ENCODE results near the gene CLCN6.

GRCh38 chr1:11826946-11827345 lies 21.0 kb downstream of the CLCN6 start:
- TF ChIP-seq CTCF (IDR thresholded peaks at IDR 0.05; ENCODE audit: low read length) (no peak), EZH2 (optimal IDR thresholded peaks at IDR 0.05; ENCODE audit: low read depth, low read length) (no peak), EZH2phosphoT487 (IDR thresholded peaks at IDR 0.05; ENCODE audit: low read length) (no peak)

Data from MM.1S (cell line).